ENCODE results near the gene RASGRF1. TPM values are rescaled to one million over a fixed set of nuclear protein-coding genes. Genes with fewer than 3 reads are reported as not detected.

RASGRF1 gene
- total and polyA plus RNA-seq, 5 experiments from 2014 or later = 0.14 TPM; not detected in 4

DNA sequence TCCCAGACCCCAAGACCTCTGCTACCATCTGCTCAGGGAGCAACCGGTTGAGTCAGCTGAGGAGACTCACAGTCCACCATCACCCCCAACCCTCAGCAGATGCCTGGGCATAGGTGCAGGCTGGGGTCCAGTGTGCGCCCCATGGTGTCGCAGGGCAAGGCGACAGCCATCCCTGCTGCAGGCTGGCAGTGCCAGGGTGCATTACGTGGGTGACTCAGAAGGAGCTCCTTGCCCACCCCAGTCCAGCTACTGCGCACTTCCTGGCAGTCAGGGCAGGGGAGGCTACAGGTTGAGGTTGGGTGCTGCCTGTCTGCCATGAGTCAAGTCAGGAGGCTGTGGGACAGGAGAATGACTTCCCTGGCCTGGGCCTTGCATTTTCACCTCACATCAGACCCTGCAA is 33.5 kb downstream of the RASGRF1 start:
- Mint-ChIP-seq H3K36me3 (no peaks in the 10 kb centered on the region), H3K27ac (no peak overlapping the region), H3K27me3 (peaks cover 5 to 24% (median 14%) of the 10 kb centered on the region in 5 donors), H3K4me1 (no peaks in the 10 kb centered on the region), H3K4me3 (no peak overlapping the region), H3K9me3 (peaks cover 0 to 2% (median 0%) of the 10 kb centered on the region in 9 donors)
- POLR2A ChIA-PET = no interaction called here
- peak in 1 of 10 donors; percentile 41 for DNase-seq
- no peak for ATAC-seq

DNA sequence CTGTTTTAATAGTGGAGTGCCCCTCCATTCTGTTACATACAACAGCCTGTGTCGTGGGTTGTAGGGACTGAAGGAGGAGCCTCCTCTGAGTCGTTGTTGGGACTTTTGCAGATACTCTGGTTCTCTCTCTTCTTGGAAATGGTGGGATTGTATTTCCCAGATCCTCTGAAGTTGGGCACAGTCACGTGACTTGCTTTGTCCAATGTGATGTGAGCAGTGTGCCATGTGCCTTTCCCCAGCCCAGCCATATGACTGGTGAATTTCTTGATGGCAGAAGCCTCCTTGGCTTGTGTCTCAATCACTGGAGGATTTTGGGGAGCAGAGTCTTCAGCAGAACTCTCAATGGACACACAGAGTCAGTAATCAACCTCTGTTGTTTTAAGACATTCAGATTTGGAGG is 36.2 kb downstream of the RASGRF1 start:
- no peaks in the 10 kb centered on the region for H3K4me1 Mint-ChIP-seq
- peaks cover 0 to 2% (median 0%) of the 10 kb centered on the region in 9 donors for H3K9me3 Mint-ChIP-seq
- no peak overlapping the region for H3K4me3 Mint-ChIP-seq
- ATAC-seq (no peak), DNase-seq (peak in 1 of 10 donors; percentile 16)
- POLR2A ChIA-PET = no interaction called here
- peaks cover 2 to 21% (median 14%) of the 10 kb centered on the region in 5 donors for H3K27me3 Mint-ChIP-seq
- H3K36me3 Mint-ChIP-seq = no peaks in the 10 kb centered on the region
- H3K27ac Mint-ChIP-seq = no peak overlapping the region

- no peak overlapping the region for H3K27ac Mint-ChIP-seq
- POLR2A ChIA-PET = no interaction called here
- DNase-seq (peak in 1 of 10 donors; percentile 13), ATAC-seq (no peak)
- H3K27me3 Mint-ChIP-seq = peaks cover 2 to 21% (median 14%) of the 10 kb centered on the region in 5 donors
- no peaks in the 10 kb centered on the region for H3K36me3 Mint-ChIP-seq
- no peak overlapping the region for H3K4me3 Mint-ChIP-seq
- no peaks in the 10 kb centered on the region for H3K4me1 Mint-ChIP-seq
- H3K9me3 Mint-ChIP-seq = peaks cover 0 to 2% (median 0%) of the 10 kb centered on the region in 9 donors
Observed at GRCh38 chr15:79053894-79054293, 36.7 kb downstream of the RASGRF1 start.

- peaks cover 0 to 2% (median 0%) of the 10 kb centered on the region in 9 donors for H3K9me3 Mint-ChIP-seq
- H3K36me3 Mint-ChIP-seq = no peaks in the 10 kb centered on the region
- POLR2A ChIA-PET = no interaction called here
- peaks cover 2 to 29% (median 14%) of the 10 kb centered on the region in 5 donors for H3K27me3 Mint-ChIP-seq
- peak in 1 of 10 donors; percentile 21 for DNase-seq
- H3K4me3 Mint-ChIP-seq = no peak overlapping the region
- H3K27ac Mint-ChIP-seq = no peak overlapping the region
- no peaks in the 10 kb centered on the region for H3K4me1 Mint-ChIP-seq
- ATAC-seq = no peak
Observed at GRCh38 chr15:79051941-79052731, 38.4 kb downstream of the RASGRF1 start.

DNA sequence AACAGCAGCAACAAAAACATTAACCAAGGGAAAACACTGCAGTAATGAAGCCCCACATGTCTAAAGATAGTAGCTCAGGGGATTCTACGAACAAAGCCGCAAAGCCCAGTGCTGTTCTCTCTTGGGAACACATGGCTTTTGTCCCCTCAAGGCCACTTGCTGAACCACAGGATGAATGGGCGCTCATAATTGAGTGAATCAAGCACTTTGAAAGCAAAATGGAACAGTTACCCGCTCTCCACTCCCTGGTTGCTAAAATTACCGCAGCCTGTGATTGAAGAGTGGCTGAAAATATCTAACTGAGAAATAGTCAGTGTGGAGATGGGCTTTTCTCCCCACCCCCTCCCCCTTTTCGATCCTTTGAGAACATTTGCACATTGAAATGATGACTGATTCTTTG is 39.6 kb downstream of the RASGRF1 start:
- no peak for ATAC-seq
- H3K27me3 Mint-ChIP-seq = peaks cover 2 to 25% (median 14%) of the 10 kb centered on the region in 5 donors
- peaks cover 0 to 2% (median 0%) of the 10 kb centered on the region in 9 donors for H3K9me3 Mint-ChIP-seq
- no peak overlapping the region for H3K27ac Mint-ChIP-seq
- DNase-seq = no peak
- H3K36me3 Mint-ChIP-seq = no peaks in the 10 kb centered on the region
- H3K4me1 Mint-ChIP-seq = no peaks in the 10 kb centered on the region
- POLR2A ChIA-PET = no interaction called here
- H3K4me3 Mint-ChIP-seq = no peak overlapping the region

DNA sequence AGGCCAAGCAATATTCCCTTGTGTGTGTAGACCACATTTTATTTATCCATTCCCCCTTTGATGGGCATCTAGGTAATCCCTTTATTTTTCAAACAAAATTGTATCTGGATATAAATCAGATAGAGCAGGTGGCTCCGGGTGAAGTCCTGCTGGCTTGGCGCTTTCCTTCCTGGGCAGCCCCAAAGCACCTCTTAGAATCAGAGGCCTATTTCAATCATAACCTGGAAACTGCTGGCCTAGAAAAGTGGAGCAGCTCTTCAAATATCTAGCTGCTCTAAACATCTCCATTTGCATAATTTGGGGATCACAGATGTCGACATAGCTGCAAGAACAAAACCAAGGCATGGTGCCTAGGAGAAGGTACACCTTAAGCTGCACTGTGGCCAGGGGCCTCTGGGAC is 40.2 kb downstream of the RASGRF1 start:
- Mint-ChIP-seq H3K4me1 (no peaks in the 10 kb centered on the region), H3K27ac (no peak overlapping the region), H3K27me3 (peaks cover 6 to 24% (median 9%) of the 10 kb centered on the region in 5 donors), H3K36me3 (no peaks in the 10 kb centered on the region), H3K9me3 (peaks cover 0 to 2% (median 0%) of the 10 kb centered on the region in 9 donors), H3K4me3 (no peak overlapping the region)
- POLR2A ChIA-PET = no interaction called here
- DNase-seq (no peak), ATAC-seq (no peak)

DNA sequence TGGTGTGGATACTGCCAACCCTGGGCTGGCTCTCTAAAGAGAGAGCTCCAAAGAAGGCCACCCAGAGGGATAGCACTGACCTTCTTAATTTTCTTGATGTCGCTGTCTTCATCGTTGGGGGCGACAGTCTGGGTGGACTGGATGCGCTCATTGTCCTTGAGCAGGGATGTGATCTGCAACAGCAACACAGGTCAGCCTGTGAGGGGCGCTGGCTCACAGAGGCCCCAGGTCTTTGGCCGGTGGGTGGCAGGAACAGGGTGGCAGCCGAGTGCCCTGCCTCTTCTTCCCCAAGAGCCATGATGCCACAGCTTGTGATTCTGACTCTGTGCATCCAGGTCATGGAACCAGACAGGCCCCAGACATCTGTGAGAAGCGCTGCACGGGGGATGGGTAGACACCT is 41.2 kb downstream of the RASGRF1 start:
- H3K4me3 Mint-ChIP-seq = no peak overlapping the region
- H3K9me3 Mint-ChIP-seq = peaks cover 0 to 2% (median 0%) of the 10 kb centered on the region in 9 donors
- no peak overlapping the region for H3K27ac Mint-ChIP-seq

GRCh38 chr15:79047676-79048439 is 42.7 kb downstream of the RASGRF1 start:
- POLR2A ChIA-PET = no interaction called here
- Mint-ChIP-seq H3K36me3 (peaks cover 0 to 7% (median 0%) of the 10 kb centered on the region in 3 donors), H3K4me1 (no peaks in the 10 kb centered on the region), H3K27ac (no peak overlapping the region), H3K4me3 (no peak overlapping the region), H3K27me3 (peaks cover 8 to 27% (median 13%) of the 10 kb centered on the region in 5 donors), H3K9me3 (peaks cover 0 to 18% (median 12%) of the 10 kb centered on the region in 9 donors)
- ATAC-seq (no peak), DNase-seq (peak in 1 of 10 donors; percentile 7)

More for the DNA sequence above, 41.2 kb downstream of the RASGRF1 start:
- Mint-ChIP-seq H3K27me3 (peaks cover 6 to 26% (median 9%) of the 10 kb centered on the region in 5 donors), H3K4me1 (no peaks in the 10 kb centered on the region), H3K36me3 (no peaks in the 10 kb centered on the region)
- peak in 1 of 10 donors; percentile 45 for DNase-seq
- POLR2A ChIA-PET = no interaction called here
- ATAC-seq = no peak

DNA sequence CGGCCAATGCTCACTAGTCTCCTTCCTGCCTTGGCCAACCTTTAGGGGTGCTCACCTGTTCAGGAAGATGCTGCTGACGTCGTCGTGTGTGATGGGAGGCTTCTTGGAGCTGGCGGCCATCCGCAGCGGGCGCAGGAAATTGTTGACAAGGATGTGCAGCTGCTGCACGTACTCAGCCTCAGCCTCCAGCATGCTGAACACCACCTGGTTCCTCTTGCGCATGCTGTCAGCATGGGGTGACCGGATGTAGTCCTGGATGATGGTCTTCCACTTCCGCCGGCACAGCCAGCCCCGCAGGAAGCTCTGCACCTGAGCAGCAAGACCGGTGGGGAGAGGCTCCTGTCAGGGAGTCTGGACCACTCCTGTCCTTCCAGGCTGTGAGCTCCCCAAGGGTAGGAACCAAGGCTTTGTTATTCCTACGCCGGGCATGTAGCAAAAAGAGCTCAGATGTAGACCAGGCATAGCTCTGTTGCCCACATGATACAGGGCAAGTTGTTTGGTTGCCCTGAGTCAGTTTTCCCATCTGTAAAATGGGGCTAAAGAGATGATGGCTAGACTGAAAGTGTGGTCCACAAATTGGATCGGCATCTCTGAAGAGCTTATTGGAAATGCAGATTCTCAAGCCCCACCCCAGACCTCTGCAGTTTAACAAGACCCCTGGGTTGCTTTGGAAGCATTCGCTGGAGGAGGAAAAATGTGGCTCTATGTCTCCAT is 43.7 kb downstream of the RASGRF1 start:
- POLR2A ChIA-PET = no interaction called here
- Mint-ChIP-seq H3K4me1 (no peaks in the 10 kb centered on the region), H3K9me3 (peaks cover 0 to 21% (median 11%) of the 10 kb centered on the region in 9 donors), H3K27ac (no peak overlapping the region), H3K4me3 (no peak overlapping the region), H3K27me3 (peaks cover 4 to 22% (median 15%) of the 10 kb centered on the region in 5 donors), H3K36me3 (peaks cover 0 to 7% (median 0%) of the 10 kb centered on the region in 3 donors)
- ATAC-seq (no peak), DNase-seq (peak in 1 of 10 donors; percentile 37)

- ATAC-seq = no peak
- POLR2A ChIA-PET = no interaction called here
- H3K4me3 Mint-ChIP-seq = no peak overlapping the region
- H3K4me1 Mint-ChIP-seq = no peaks in the 10 kb centered on the region
- DNase-seq = no peak
- H3K27me3 Mint-ChIP-seq = peaks cover 12 to 39% (median 20%) of the 10 kb centered on the region in 5 donors
- peaks cover 0 to 26% (median 12%) of the 10 kb centered on the region in 9 donors for H3K9me3 Mint-ChIP-seq
- peaks cover 0 to 7% (median 0%) of the 10 kb centered on the region in 3 donors for H3K36me3 Mint-ChIP-seq
- H3K27ac Mint-ChIP-seq = no peak overlapping the region
Observed at GRCh38 chr15:79045041-79045440, 45.5 kb downstream of the RASGRF1 start.

GRCh38 chr15:79042213-79042928 is 48.2 kb downstream of the RASGRF1 start:
- Mint-ChIP-seq H3K36me3 (peaks cover 0 to 7% (median 0%) of the 10 kb centered on the region in 3 donors), H3K27ac (no peak overlapping the region), H3K9me3 (peaks cover 0 to 26% (median 12%) of the 10 kb centered on the region in 9 donors), H3K4me1 (no peaks in the 10 kb centered on the region), H3K4me3 (no peak overlapping the region), H3K27me3 (peaks cover 12 to 36% (median 20%) of the 10 kb centered on the region in 5 donors)
- peak in 1 of 10 donors; percentile 45 for DNase-seq
- POLR2A ChIA-PET = no interaction called here
- no peak for ATAC-seq

GRCh38 chr15:79041601-79042168 is 48.9 kb downstream of the RASGRF1 start:
- Mint-ChIP-seq H3K27me3 (peaks cover 17 to 35% (median 20%) of the 10 kb centered on the region in 5 donors), H3K4me1 (no peaks in the 10 kb centered on the region), H3K27ac (no peak overlapping the region), H3K9me3 (peaks cover 0 to 26% (median 12%) of the 10 kb centered on the region in 9 donors), H3K36me3 (peaks cover 0 to 7% (median 0%) of the 10 kb centered on the region in 3 donors), H3K4me3 (no peak overlapping the region)
- no peak for ATAC-seq
- POLR2A ChIA-PET = no interaction called here
- DNase-seq = peak in 1 of 10 donors; percentile 46

Data from naive thymus-derived CD8-positive, alpha-beta T cell (primary cell).